ENCODE results near the gene FAM13A.

Gene FAM13A

DNA sequence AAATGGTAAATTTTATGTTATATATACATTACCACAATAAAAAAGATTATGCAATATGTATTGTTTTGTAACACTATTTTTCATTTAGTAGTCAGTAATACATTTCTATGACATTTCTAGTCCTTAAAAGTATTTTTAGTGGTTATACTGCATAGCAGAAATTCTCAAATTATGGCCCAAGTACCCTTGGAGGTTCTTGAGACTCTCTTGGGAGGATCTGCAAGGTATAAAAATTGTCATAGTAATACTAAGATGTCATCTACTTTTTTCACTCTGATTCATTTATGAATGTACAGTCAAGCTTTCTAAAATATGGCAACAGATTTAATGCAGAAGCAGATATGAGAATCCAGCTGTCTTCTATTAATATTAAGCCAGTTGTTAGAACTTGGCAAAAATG lies 220.8 kb downstream of the FAM13A start:
- POLR2A ChIA-PET, result no interaction called here
- CTCF ChIA-PET, result no interaction called here
- H3K27ac ChIP-seq (ENCODE audit: extremely low read depth, low read depth, low read length), result no peak overlapping the region
- TF ChIP-seq ZBTB17 (tag by site-specific recombination; IDR thresholded peaks at IDR 0.05) (no peak), ZNF341 (tag by site-specific recombination; IDR thresholded peaks at IDR 0.05; ENCODE audit: low read depth) (no peak), PRDM1 (tag by site-specific recombination; IDR thresholded peaks at IDR 0.05) (no peak), IKZF3 (tag by site-specific recombination; IDR thresholded peaks at IDR 0.05) (no peak), ZNF654 (tag by site-specific recombination; IDR thresholded peaks at IDR 0.05; ENCODE audit: low read depth) (no peak), SP3 (tag by site-specific recombination; IDR thresholded peaks at IDR 0.05) (no peak), ZNF560 (tag by site-specific recombination; IDR thresholded peaks at IDR 0.05; ENCODE audit: borderline replicate concordance) (no peak), ZNF623 (tag by site-specific recombination; IDR thresholded peaks at IDR 0.05) (no peak), ZBTB48 (tag by site-specific recombination; IDR thresholded peaks at IDR 0.05) (no peak), HOXC10 (CRISPR knock-in tag; IDR thresholded peaks at IDR 0.05) (no peak), SCRT2 (tag by site-specific recombination; IDR thresholded peaks at IDR 0.05) (no peak)
- TF ChIP-seq, protein P1, sequence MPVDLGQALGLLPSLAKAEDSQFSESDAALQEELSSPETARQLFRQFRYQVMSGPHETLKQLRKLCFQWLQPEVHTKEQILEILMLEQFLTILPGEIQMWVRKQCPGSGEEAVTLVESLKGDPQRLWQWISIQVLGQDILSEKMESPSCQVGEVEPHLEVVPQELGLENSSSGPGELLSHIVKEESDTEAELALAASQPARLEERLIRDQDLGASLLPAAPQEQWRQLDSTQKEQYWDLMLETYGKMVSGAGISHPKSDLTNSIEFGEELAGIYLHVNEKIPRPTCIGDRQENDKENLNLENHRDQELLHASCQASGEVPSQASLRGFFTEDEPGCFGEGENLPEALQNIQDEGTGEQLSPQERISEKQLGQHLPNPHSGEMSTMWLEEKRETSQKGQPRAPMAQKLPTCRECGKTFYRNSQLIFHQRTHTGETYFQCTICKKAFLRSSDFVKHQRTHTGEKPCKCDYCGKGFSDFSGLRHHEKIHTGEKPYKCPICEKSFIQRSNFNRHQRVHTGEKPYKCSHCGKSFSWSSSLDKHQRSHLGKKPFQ (tag by site-specific recombination; IDR thresholded peaks at IDR 0.05), result no peak
- TF ChIP-seq, protein P2, sequence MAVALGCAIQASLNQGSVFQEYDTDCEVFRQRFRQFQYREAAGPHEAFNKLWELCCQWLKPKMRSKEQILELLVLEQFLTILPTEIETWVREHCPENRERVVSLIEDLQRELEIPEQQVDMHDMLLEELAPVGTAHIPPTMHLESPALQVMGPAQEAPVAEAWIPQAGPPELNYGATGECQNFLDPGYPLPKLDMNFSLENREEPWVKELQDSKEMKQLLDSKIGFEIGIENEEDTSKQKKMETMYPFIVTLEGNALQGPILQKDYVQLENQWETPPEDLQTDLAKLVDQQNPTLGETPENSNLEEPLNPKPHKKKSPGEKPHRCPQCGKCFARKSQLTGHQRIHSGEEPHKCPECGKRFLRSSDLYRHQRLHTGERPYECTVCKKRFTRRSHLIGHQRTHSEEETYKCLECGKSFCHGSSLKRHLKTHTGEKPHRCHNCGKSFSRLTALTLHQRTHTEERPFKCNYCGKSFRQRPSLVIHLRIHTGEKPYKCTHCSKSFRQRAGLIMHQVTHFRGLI (tag by site-specific recombination; IDR thresholded peaks at IDR 0.05), result no peak
- H3K4me1 ChIP-seq (ENCODE audit: control insufficient read depth, insufficient read depth, low read length), result no peaks in the 10 kb centered on the region
- H3K36me3 ChIP-seq (ENCODE audit: control insufficient read depth in 2 of 2, insufficient read depth in 1 of 2, low read length in 2 of 2), result no peaks in the 10 kb centered on the region; a peak in 1 of 3 replicates
- H3K4me3 ChIP-seq (ENCODE audit: low read depth, low read length), result no peak overlapping the region
- H3K9me3 ChIP-seq (ENCODE audit: control insufficient read depth, insufficient read depth, low read depth, low read length), result no peaks in the 10 kb centered on the region

DNA sequence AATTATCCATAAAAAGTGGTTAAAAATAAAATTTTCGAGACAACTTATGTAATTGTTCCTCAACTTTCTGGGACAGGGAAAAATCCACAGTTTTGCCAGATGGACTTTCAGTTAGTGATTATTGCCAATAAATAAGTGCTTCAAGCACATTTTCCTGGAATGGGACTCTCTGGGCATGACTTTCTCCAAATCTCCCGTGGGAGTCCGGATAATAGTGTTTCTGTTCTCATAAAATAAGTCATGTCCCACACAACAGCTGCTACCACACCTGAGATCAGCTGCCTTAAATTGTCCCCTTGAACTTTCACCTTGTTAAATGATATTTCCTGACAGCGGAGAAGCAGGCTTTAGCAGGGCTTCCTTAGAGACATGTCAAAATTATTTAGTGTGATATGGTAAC lies 226.0 kb downstream of the FAM13A start:
- CTCF ChIA-PET, result no interaction called here
- POLR2A ChIA-PET, result no interaction called here
- TF ChIP-seq ZNF776 (tag by site-specific recombination; IDR thresholded peaks at IDR 0.05; ENCODE audit: borderline replicate concordance), result no peak
- TF ChIP-seq YY1 (tag by site-specific recombination; IDR thresholded peaks at IDR 0.05), result no peak
- no peak for TF ChIP-seq ZNF324 (tag by site-specific recombination; IDR thresholded peaks at IDR 0.05)
- TF ChIP-seq ZNF350 (tag by site-specific recombination; IDR thresholded peaks at IDR 0.05), result no peak
- TF ChIP-seq, protein P3, sequence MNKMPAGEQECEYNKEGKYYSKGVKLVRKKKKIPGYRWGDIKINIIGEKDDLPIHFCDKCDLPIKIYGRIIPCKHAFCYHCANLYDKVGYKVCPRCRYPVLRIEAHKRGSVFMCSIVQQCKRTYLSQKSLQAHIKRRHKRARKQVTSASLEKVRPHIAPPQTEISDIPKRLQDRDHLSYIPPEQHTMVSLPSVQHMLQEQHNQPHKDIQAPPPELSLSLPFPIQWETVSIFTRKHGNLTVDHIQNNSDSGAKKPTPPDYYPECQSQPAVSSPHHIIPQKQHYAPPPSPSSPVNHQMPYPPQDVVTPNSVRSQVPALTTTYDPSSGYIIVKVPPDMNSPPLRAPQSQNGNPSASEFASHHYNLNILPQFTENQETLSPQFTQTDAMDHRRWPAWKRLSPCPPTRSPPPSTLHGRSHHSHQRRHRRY (tag by site-specific recombination; IDR thresholded peaks at IDR 0.05), result no peak
- no peak for TF ChIP-seq ZNF132 (tag by site-specific recombination; IDR thresholded peaks at IDR 0.05; ENCODE audit: borderline replicate concordance)
- no peak for TF ChIP-seq ZBTB21 (tag by site-specific recombination; IDR thresholded peaks at IDR 0.05)
- no peak for TF ChIP-seq ZNF148 (tag by site-specific recombination; IDR thresholded peaks at IDR 0.05; ENCODE audit: borderline replicate concordance)
- TF ChIP-seq HOXA7 (CRISPR knock-in tag; IDR thresholded peaks at IDR 0.05; ENCODE audit: borderline replicate concordance), result no peak
- TF ChIP-seq IKZF3 (tag by site-specific recombination; IDR thresholded peaks at IDR 0.05), result no peak
- TF ChIP-seq KLF16 (tag by site-specific recombination; IDR thresholded peaks at IDR 0.05), result no peak
- no peak for TF ChIP-seq ZNF404 (tag by site-specific recombination; IDR thresholded peaks at IDR 0.05)
- TF ChIP-seq MZF1 (tag by site-specific recombination; IDR thresholded peaks at IDR 0.05; ENCODE audit: borderline replicate concordance), result no peak
- TF ChIP-seq ZNF596 (tag by site-specific recombination; IDR thresholded peaks at IDR 0.05), result no peak
- TF ChIP-seq AEBP2 (tag by site-specific recombination; IDR thresholded peaks at IDR 0.05; ENCODE audit: borderline replicate concordance), result no peak
- TF ChIP-seq TRIM28 (IDR thresholded peaks at IDR 0.05; ENCODE audit: borderline replicate concordance, low read length), result no peak
- TF ChIP-seq ZNF146 (tag by site-specific recombination; IDR thresholded peaks at IDR 0.05), result no peak
- TF ChIP-seq ZBTB17 (tag by site-specific recombination; IDR thresholded peaks at IDR 0.05), result no peak
- no peak for TF ChIP-seq ZIC2 (tag by site-specific recombination; IDR thresholded peaks at IDR 0.05)

More for the DNA sequence above, 226.0 kb downstream of the FAM13A start:
- Histone ChIP-seq H3K36me3 (ENCODE audit: control insufficient read depth in 2 of 2, insufficient read depth in 1 of 2, low read length in 2 of 2) (no peaks in the 10 kb centered on the region), H3K27ac (ENCODE audit: extremely low read depth, low read depth, low read length) (no peak overlapping the region), H3K9me3 (ENCODE audit: control insufficient read depth, insufficient read depth, low read depth, low read length) (no peaks in the 10 kb centered on the region), H3K4me3 (ENCODE audit: low read depth, low read length) (no peak overlapping the region), H3K4me1 (ENCODE audit: control insufficient read depth, insufficient read depth, low read length) (no peaks in the 10 kb centered on the region)
